Stimulated activated memory B cell treated with anti-CD40 and anti-IgM and Interleukin-4, amounts not matched to agents 10 μg/mL and 1 μg/mL and 100 μg/mL, for 72 hours (primary cell): ENCODE results near the gene RPL35.

Experiments used
- ATAC-seq: fragments of 150-1000 bp; cut with Tn5 transposase; 2 replicates; pipeline ENCODE4 v1.10.0; 2021
- H3K27ac Mint-ChIP-seq: one replicate; pipeline ENCODE4 v1.8.0; 2022; ENCODE audit warnings: mild to moderate bottlenecking, mixed read lengths
- H3K27me3 Mint-ChIP-seq: one replicate; pipeline ENCODE4 v1.8.0; 2022; ENCODE audit warnings: mixed read lengths
- H3K36me3 Mint-ChIP-seq: one replicate; pipeline ENCODE4 v1.8.0; 2022; ENCODE audit warnings: mixed read lengths
- H3K4me1 Mint-ChIP-seq: one replicate; pipeline ENCODE4 v1.8.0; 2022; ENCODE audit warnings: mixed read lengths
- H3K4me3 Mint-ChIP-seq: one replicate; pipeline ENCODE4 v1.8.0; 2022; ENCODE audit warnings: mild to moderate bottlenecking, moderate library complexity, mixed read lengths
- H3K9me3 Mint-ChIP-seq: one replicate; pipeline ENCODE4 v1.8.0; 2022; ENCODE audit warnings: mixed read lengths

RPL35 gene

GRCh38 chr9:124882231-124882630 is 20.5 kb upstream of the RPL35 start:
- Mint-ChIP-seq H3K9me3 (no peaks in the 10 kb centered on the region), H3K27ac (no peak overlapping the region), H3K27me3 (no peaks in the 10 kb centered on the region), H3K4me1 (peaks cover 31% of the 10 kb centered on the region), H3K36me3 (peaks cover 55% of the 10 kb centered on the region), H3K4me3 (no peak overlapping the region)
- ATAC-seq = no peak

GRCh38 chr9:124881138-124881743 is 19.5 kb upstream of the RPL35 start:
- H3K27ac Mint-ChIP-seq = no peak overlapping the region

GRCh38 chr9:124880501-124880900 is 18.7 kb upstream of the RPL35 start:
- Mint-ChIP-seq H3K4me1 (peaks cover 21% of the 10 kb centered on the region), H3K4me3 (no peak overlapping the region), H3K27ac (peak overlapping the region; percentile 61), H3K9me3 (no peaks in the 10 kb centered on the region), H3K36me3 (peaks cover 45% of the 10 kb centered on the region), H3K27me3 (no peaks in the 10 kb centered on the region)
- peak; percentile 34 for ATAC-seq

More at GRCh38 chr9:124881138-124881743, 19.5 kb upstream of the RPL35 start:
- no peak for ATAC-seq
- Mint-ChIP-seq H3K27me3 (no peaks in the 10 kb centered on the region), H3K9me3 (no peaks in the 10 kb centered on the region), H3K4me3 (no peak overlapping the region), H3K36me3 (peaks cover 51% of the 10 kb centered on the region), H3K4me1 (peaks cover 21% of the 10 kb centered on the region)

GRCh38 chr9:124879226-124879625 is 17.5 kb upstream of the RPL35 start:
- ATAC-seq = no peak
- H3K9me3 Mint-ChIP-seq = no peaks in the 10 kb centered on the region
- H3K36me3 Mint-ChIP-seq = peaks cover 46% of the 10 kb centered on the region
- no peaks in the 10 kb centered on the region for H3K27me3 Mint-ChIP-seq
- H3K4me1 Mint-ChIP-seq = peaks cover 32% of the 10 kb centered on the region
- H3K4me3 Mint-ChIP-seq = no peak overlapping the region
- H3K27ac Mint-ChIP-seq = peak overlapping the region; percentile 61

GRCh38 chr9:124878518-124878917 is 16.8 kb upstream of the RPL35 start:
- H3K4me1 Mint-ChIP-seq = peaks cover 38% of the 10 kb centered on the region
- no peak overlapping the region for H3K4me3 Mint-ChIP-seq
- peak overlapping the region; percentile 61 for H3K27ac Mint-ChIP-seq
- no peaks in the 10 kb centered on the region for H3K27me3 Mint-ChIP-seq
- ATAC-seq = no peak
- H3K36me3 Mint-ChIP-seq = peaks cover 46% of the 10 kb centered on the region
- no peaks in the 10 kb centered on the region for H3K9me3 Mint-ChIP-seq

- Mint-ChIP-seq H3K36me3 (peaks cover 50% of the 10 kb centered on the region), H3K4me3 (no peak overlapping the region), H3K4me1 (peaks cover 43% of the 10 kb centered on the region), H3K27me3 (no peaks in the 10 kb centered on the region), H3K27ac (peak overlapping the region; percentile 61), H3K9me3 (no peaks in the 10 kb centered on the region)
- no peak for ATAC-seq
These were observed 16.3 kb upstream of the RPL35 start for GRCh38 chr9:124878021-124878420.

- no peak overlapping the region for H3K27ac Mint-ChIP-seq
- no peak for ATAC-seq
- no peaks in the 10 kb centered on the region for H3K9me3 Mint-ChIP-seq
- H3K36me3 Mint-ChIP-seq = peaks cover 56% of the 10 kb centered on the region
- peaks cover 51% of the 10 kb centered on the region for H3K4me1 Mint-ChIP-seq
- no peak overlapping the region for H3K4me3 Mint-ChIP-seq
- H3K27me3 Mint-ChIP-seq = no peaks in the 10 kb centered on the region
These were observed 15.4 kb upstream of the RPL35 start for GRCh38 chr9:124877021-124877782.

GRCh38 chr9:124875501-124875900 is 13.7 kb upstream of the RPL35 start:
- Mint-ChIP-seq H3K27me3 (no peaks in the 10 kb centered on the region), H3K9me3 (no peaks in the 10 kb centered on the region), H3K36me3 (peaks cover 64% of the 10 kb centered on the region), H3K4me3 (no peak overlapping the region), H3K4me1 (peaks cover 61% of the 10 kb centered on the region), H3K27ac (peak overlapping the region; percentile 98)
- ATAC-seq = no peak

- ATAC-seq = no peak
- H3K36me3 Mint-ChIP-seq = peaks cover 63% of the 10 kb centered on the region
- no peaks in the 10 kb centered on the region for H3K9me3 Mint-ChIP-seq
- H3K27me3 Mint-ChIP-seq = no peaks in the 10 kb centered on the region
- H3K27ac Mint-ChIP-seq = peak overlapping the region; percentile 98
- peak overlapping the region; percentile 94 for H3K4me3 Mint-ChIP-seq
- peaks cover 54% of the 10 kb centered on the region for H3K4me1 Mint-ChIP-seq
These were observed 11.9 kb upstream of the RPL35 start for GRCh38 chr9:124873664-124874063.

GRCh38 chr9:124871156-124871561 is 9.4 kb upstream of the RPL35 start:
- Mint-ChIP-seq H3K36me3 (peaks cover 43% of the 10 kb centered on the region), H3K4me3 (peak overlapping the region; percentile 94)

GRCh38 chr9:124870723-124871122 is 9.0 kb upstream of the RPL35 start:
- Mint-ChIP-seq H3K4me1 (peaks cover 54% of the 10 kb centered on the region), H3K36me3 (peaks cover 43% of the 10 kb centered on the region), H3K9me3 (no peaks in the 10 kb centered on the region), H3K27ac (peak overlapping the region; percentile 98), H3K4me3 (peak overlapping the region; percentile 94), H3K27me3 (no peaks in the 10 kb centered on the region)
- peak; percentile 22 for ATAC-seq

More at GRCh38 chr9:124871156-124871561, 9.4 kb upstream of the RPL35 start:
- Mint-ChIP-seq H3K27me3 (no peaks in the 10 kb centered on the region), H3K4me1 (peaks cover 54% of the 10 kb centered on the region), H3K27ac (peak overlapping the region; percentile 98), H3K9me3 (no peaks in the 10 kb centered on the region)
- no peak for ATAC-seq

GRCh38 chr9:124869986-124870560 is 8.3 kb upstream of the RPL35 start:
- H3K9me3 Mint-ChIP-seq = no peaks in the 10 kb centered on the region
- peak; percentile 72 for ATAC-seq
- H3K36me3 Mint-ChIP-seq = peaks cover 37% of the 10 kb centered on the region
- H3K27me3 Mint-ChIP-seq = no peaks in the 10 kb centered on the region
- peaks cover 48% of the 10 kb centered on the region for H3K4me1 Mint-ChIP-seq
- H3K27ac Mint-ChIP-seq = peak overlapping the region; percentile 98
- H3K4me3 Mint-ChIP-seq = peak overlapping the region; percentile 94

GRCh38 chr9:124869466-124869985 is 7.8 kb upstream of the RPL35 start:
- Mint-ChIP-seq H3K4me1 (peaks cover 43% of the 10 kb centered on the region), H3K9me3 (no peaks in the 10 kb centered on the region), H3K27ac (peak overlapping the region; percentile 98), H3K4me3 (peak overlapping the region; percentile 94), H3K27me3 (no peaks in the 10 kb centered on the region), H3K36me3 (peaks cover 32% of the 10 kb centered on the region)
- peak; percentile 29 for ATAC-seq

GRCh38 chr9:124868511-124869465 is 7.0 kb upstream of the RPL35 start:
- Mint-ChIP-seq H3K4me3 (peak overlapping the region; percentile 94), H3K27me3 (no peaks in the 10 kb centered on the region), H3K36me3 (peaks cover 32% of the 10 kb centered on the region), H3K27ac (peak overlapping the region; percentile 98), H3K9me3 (no peaks in the 10 kb centered on the region), H3K4me1 (peaks cover 41% of the 10 kb centered on the region)
- peak; percentile 87 for ATAC-seq
